Heart left ventricle (tissue), 16 donors: ENCODE measurements around the gene SRGAP2B. TPM values are rescaled to one million over a fixed set of nuclear protein-coding genes. Genes with fewer than 3 reads are reported as not detected.
A peak's percentile ranks its signal among the peaks of the same experiment; 100 is the strongest.
"Not testable (repeated sequence)": the region's sequence is repeated elsewhere in the genome, so short reads cannot be mapped to it uniquely, and the experiment has no call there.

Experiments used
- ATAC-seq, 4 donors: fragments of 200-7000 bp; cut with Tn5 transposase; one replicate each; pipeline ENCODE4 v1.9.1; 2020 to 2022; ENCODE audit warnings: moderate library complexity in 4 of 4, mild to moderate bottlenecking in 3 of 4, moderate number of reproducible peaks in 1 of 4
- DNase-seq, 5 donors: peaks; one replicate each; pipeline ENCODE4 v3.0.0-alpha.2; 2020
- H3K27ac ChIP-seq, 12 donors: fragments of 200-600 bp; sonication (generic) in 4 of 12; one replicate each; pipeline versions ENCODE4 v1.5.0 to v1.8.0; 2016 to 2022; ENCODE audit warnings: mild to moderate bottlenecking in 2 of 12
- H3K27me3 ChIP-seq, 9 donors: fragments of 200-600 bp; sonication (generic) in 2 of 9; one replicate each; pipeline versions ENCODE4 v1.5.1 to v1.8.0; 2016 to 2022; ENCODE audit warnings: mild to moderate bottlenecking in 3 of 9
- H3K36me3 ChIP-seq, 9 donors: fragments of 200-600 bp; sonication (generic) in 2 of 9; one replicate each; pipeline versions ENCODE4 v1.5.0 to v1.8.0; 2018 to 2022; ENCODE audit warnings: mild to moderate bottlenecking in 2 of 9
- H3K4me1 ChIP-seq, 12 donors: fragments of 200-600 bp; sonication (generic) in 4 of 12; one replicate each; pipeline versions ENCODE4 v1.5.0 to v1.8.0; 2016 to 2022; ENCODE audit warnings: mild to moderate bottlenecking in 3 of 12
- H3K4me3 ChIP-seq, 12 donors: fragments of 200-600 bp; sonication (generic) in 4 of 12; one replicate each; pipeline versions ENCODE4 v1.5.0 to v1.8.0; 2017 to 2022; ENCODE audit warnings: mild to moderate bottlenecking in 9 of 12, moderate library complexity in 4 of 12
- H3K9me3 ChIP-seq, 12 donors: fragments of 200-600 bp; sonication (generic) in 4 of 12; one replicate each; pipeline versions ENCODE4 v1.5.0 to v1.8.0; 2016 to 2022; ENCODE audit warnings: mild to moderate bottlenecking in 1 of 12
- WGBS, 4 donors: extraction: QIAGEN DNeasy Blood & Tissue Kit in 2 of 4; methylation state at CpG; one replicate each; pipeline versions ENCODE4 v1.1.5 to v1.1.7; 2013 to 2018; 5-methylcytosine and 5-hydroxymethylcytosine counted together
- intact Hi-C, 10 donors: fragments of 100-400 bp; cut with DNase I; formaldehyde crosslinking; loops; one replicate each; pipeline versions ENCODE4 v1.11.1 to v1.14.2; 2022
- polyA plus RNA-seq, 2 donors: library from polyadenylated mRNA; stranded (reverse); fragments of 200-250 nt; gene quantifications; one replicate each; pipeline ENCODE4 v1.2.3, GENCODE V29; 2013
- total RNA-seq, 9 donors: library from RNA; depleted of rRNA in 2 of 9; stranded (reverse); fragments of >200 nt in 2 of 9; fragmentation: NEBNext Ultra II Directional in 3 of 9; extraction: Animal tissue kit (Norgen Biotek cat#: 25700) in 3 of 9; gene quantifications; one replicate each; pipeline versions ENCODE4 v1.1.0 to v1.2.4, GENCODE V29; 2016 to 2023
- donor health status: ischemic (EF 13 %, LVEDD 7.1; RV severe dilation, severe dysfunction).
- donor health status: healthy with polysubstance abuse.
- donor health status: DM: no; HTN: yes; CAD: no.
- donor health status: DM: no; HTN: no; CAD: no.
- donor health status: ischemic (EF 25% LVEDD 6.9; RV normal size, moderate dysfunction).
- donor health status: ischemic (EF 25% LVEDD 5.7; RV mildly dilated, moderate dysfunction).
- donor health status: healthy.
- donor health status: DM: yes; HTN: yes; CAD: no.
- donor health status: ischemic (EF 35%, LVEDD 5.7; RV mildly dilated, moderate dysfunction).
- donor health status: nonischemic (EF 11% LVEDD 7.7; RV severe dilation, severe dysfunction).
- donor health status: DM: yes; HTN: yes; CAD: no.
- donor health status: PGD.
- donor health status: ischemic (EF 29% LVEDD 5.4; RV normal size, mild dysfunction).
- donor health status: nonischemic (EF 23%, LVEDD 6.1; RV moderate dilation, normal function).

Gene SRGAP2B
- total and polyA plus RNA-seq, 11 donors = 3.0 to 26.8 (median 9.9) TPM

GRCh38 chr1:144889450-144890115, 205.5 kb downstream of the SRGAP2B start:
- ATAC-seq, DNase-seq, H3K36me3 ChIP-seq, H3K27ac ChIP-seq, H3K9me3 ChIP-seq, H3K4me3 ChIP-seq, H3K27me3 ChIP-seq, H3K4me1 ChIP-seq, intact Hi-C loops: not testable (repeated sequence)
- WGBS, 4 donors = no CpG with 5 or more reads among the region's 3 CpGs

GRCh38 chr1:144883022-144883421, 212.1 kb downstream of the SRGAP2B start:
- 1% methylated on average over 32 to 47 of the region's 47 CpGs; no CpG with 5 or more reads in 1 of the 4 donors for WGBS, 4 donors
- H3K4me1 ChIP-seq, H3K27ac ChIP-seq, H3K9me3 ChIP-seq, H3K36me3 ChIP-seq, H3K27me3 ChIP-seq, ATAC-seq, intact Hi-C loops: not testable (repeated sequence)
- H3K4me3 ChIP-seq = peak overlapping the region in 11 of 12 donors; percentile 19 to 55 (median 34)
- DNase-seq = peak; percentile 12 to 49 (median 22)

GRCh38 chr1:144882343-144882742, 212.8 kb downstream of the SRGAP2B start:
- WGBS, 4 donors = 0 to 1% (median 1%) methylated on average over 8 to 19 of the region's 42 CpGs; no CpG with 5 or more reads in 1 of the 4 donors
- H3K9me3 ChIP-seq, H3K4me1 ChIP-seq, H3K27me3 ChIP-seq, H3K36me3 ChIP-seq, H3K4me3 ChIP-seq, H3K27ac ChIP-seq, ATAC-seq, intact Hi-C loops: not testable (repeated sequence)
- peak in 2 of 5 donors; percentile 4 to 8 for DNase-seq

GRCh38 chr1:144858607-144859006, 236.5 kb downstream of the SRGAP2B start:
- WGBS, 4 donors = 68 to 76% (median 75%) methylated on average over 2 to 3 of the region's 3 CpGs; no CpG with 5 or more reads in 1 of the 4 donors
- peak in 1 of 5 donors; percentile 23 for DNase-seq

More at GRCh38 chr1:144858607-144859006, 236.5 kb downstream of the SRGAP2B start:
- H3K27me3 ChIP-seq, H3K4me3 ChIP-seq, intact Hi-C loops, H3K36me3 ChIP-seq, ATAC-seq, H3K9me3 ChIP-seq, H3K27ac ChIP-seq, H3K4me1 ChIP-seq: not testable (repeated sequence)

Other genes starting within 250 kb of the SRGAP2B start
- under 1 TPM in 3 of 9 donors, not detected in 6; 0.14 to 0.35 (median 0.20) TPM for gene FAM72D, start 646 bp upstream of the SRGAP2B start, total RNA-seq
- under 1 TPM; 0.06 to 0.08 TPM for gene FAM72D, start 646 bp upstream of the SRGAP2B start, polyA plus RNA-seq
- not detected for gene PPIAL4D, start 146.8 kb upstream of the SRGAP2B start, total RNA-seq
- gene PPIAL4D, start 146.8 kb upstream of the SRGAP2B start, polyA plus RNA-seq = not detected